Liver (tissue), 9 donors: Measurements from ENCODE around the gene CHCHD4. TPM values are rescaled to one million over a fixed set of nuclear protein-coding genes. Genes with fewer than 3 reads are reported as not detected.

Experiments
- DNase-seq: peaks from one replicate; pipeline ENCODE4 v3.0.0-alpha.2; 2017; ENCODE audit warnings: low spot score
- H3K27ac ChIP-seq, 2 donors: one replicate each; pipeline ENCODE4 v1.7.0; 2013; ENCODE audit warnings: inconsistent platforms in 2 of 2, low read length in 2 of 2, control low read depth in 1 of 2, low read depth in 1 of 2, mild to moderate bottlenecking in 1 of 2
- H3K27me3 ChIP-seq, 4 donors: one replicate each; pipeline versions ENCODE4 v1.6.1 to v1.7.0; 2013; ENCODE audit warnings: low read length in 3 of 4, inconsistent platforms in 1 of 4, mild to moderate bottlenecking in 1 of 4, moderate library complexity in 1 of 4; ENCODE audit not compliant: control insufficient read depth in 4 of 4, insufficient read depth in 4 of 4
- H3K36me3 ChIP-seq, 4 donors: one replicate each; pipeline versions ENCODE4 v1.6.1 to v1.7.0; 2013; ENCODE audit warnings: low read length in 3 of 4, mild to moderate bottlenecking in 3 of 4, low read depth in 1 of 4, moderate library complexity in 1 of 4; ENCODE audit not compliant: control insufficient read depth in 4 of 4, insufficient read depth in 3 of 4
- H3K4me1 ChIP-seq, 4 donors: one replicate each; pipeline versions ENCODE4 v1.6.1 to v1.7.0; 2013; ENCODE audit warnings: low read length in 3 of 4, mild to moderate bottlenecking in 3 of 4, moderate library complexity in 1 of 4; ENCODE audit not compliant: control insufficient read depth in 4 of 4, insufficient read depth in 4 of 4
- H3K4me3 ChIP-seq, 3 donors: one replicate each; pipeline versions ENCODE4 v1.6.1 to v1.7.0; 2013; ENCODE audit warnings: low read length in 3 of 3, control low read depth in 1 of 3, low read depth in 1 of 3, mild to moderate bottlenecking in 1 of 3
- H3K9ac ChIP-seq, 2 donors: one replicate each; pipeline ENCODE4 v1.7.0; 2013; ENCODE audit warnings: low read length in 2 of 2, mild to moderate bottlenecking in 2 of 2, moderate library complexity in 2 of 2, control low read depth in 1 of 2, low read depth in 1 of 2
- H3K9me3 ChIP-seq, 4 donors: one replicate each; pipeline versions ENCODE4 v1.6.1 to v1.7.0; 2013; ENCODE audit warnings: low read length in 3 of 4; ENCODE audit not compliant: control insufficient read depth in 4 of 4
- EGR1 ChIP-seq, 2 donors: IDR thresholded peaks; 2 replicates each; pipeline ENCODE4 v1.6.1; 2016 to 2018; ENCODE audit warnings: antibody characterized with exemption in 2 of 2, low read depth in 2 of 2
- FOXA1 ChIP-seq: IDR thresholded peaks from 2 replicates; pipeline ENCODE4 v1.6.1; 2016; ENCODE audit warnings: antibody characterized with exemption
- FOXA2 ChIP-seq: IDR thresholded peaks from 2 replicates; pipeline ENCODE4 v1.6.1; 2016; ENCODE audit warnings: antibody characterized with exemption
- GABPA ChIP-seq, 2 donors: IDR thresholded peaks in 1 of 2; conservative IDR thresholded peaks in 1 of 2; 2 replicates each; pipeline ENCODE4 v1.6.1; 2016; ENCODE audit warnings: antibody characterized with exemption in 2 of 2, mild to moderate bottlenecking in 1 of 2, moderate library complexity in 1 of 2
- HNF4A ChIP-seq, 2 donors: conservative IDR thresholded peaks; 2 replicates each; pipeline ENCODE4 v1.6.1; 2016; ENCODE audit warnings: antibody characterized with exemption in 2 of 2, mild to moderate bottlenecking in 2 of 2
- HNF4G ChIP-seq: IDR thresholded peaks from 2 replicates; pipeline ENCODE4 v1.6.1; 2016; ENCODE audit warnings: antibody characterized with exemption
- JUND ChIP-seq, 2 donors: IDR thresholded peaks; 2 replicates each; pipeline ENCODE4 v1.6.1; 2016; ENCODE audit warnings: antibody characterized with exemption in 2 of 2
- NR2F2 ChIP-seq: IDR thresholded peaks from 2 replicates; pipeline ENCODE4 v1.6.1; 2016; ENCODE audit warnings: antibody characterized with exemption
- RAD21 ChIP-seq, 2 donors: IDR thresholded peaks; 2 replicates each; pipeline ENCODE4 v1.6.1; 2016; ENCODE audit warnings: antibody characterized with exemption in 2 of 2, mild to moderate bottlenecking in 2 of 2
- SP1 ChIP-seq: IDR thresholded peaks from 2 replicates; pipeline ENCODE4 v1.6.1; 2018; ENCODE audit warnings: antibody characterized with exemption, mild to moderate bottlenecking
- TAF1 ChIP-seq: conservative IDR thresholded peaks from 2 replicates; pipeline ENCODE4 v1.6.1; 2016; ENCODE audit warnings: antibody characterized with exemption, mild to moderate bottlenecking
- YY1 ChIP-seq: IDR thresholded peaks from 2 replicates; pipeline ENCODE4 v1.6.1; 2016; ENCODE audit warnings: antibody characterized with exemption, mild to moderate bottlenecking
- WGBS: extraction: QIAGEN DNeasy Blood & Tissue Kit; methylation state at CpG from one replicate; pipeline ENCODE4 v1.1.7; 2013; 5-methylcytosine and 5-hydroxymethylcytosine counted together
- polyA plus RNA-seq, 2 donors: library from polyadenylated mRNA; stranded (reverse) in 1 of 2; unstranded in 1 of 2; fragments of 200-250 nt in 1 of 2; fragments of >200 nt in 1 of 2; fragmentation: Nextera tagmentation in 1 of 2; extraction: Ambion mirVana in 1 of 2; gene quantifications; one replicate each; pipeline versions ENCODE4 v1.2.1 to v1.2.3, GENCODE V29; 2013 to 2015
- total RNA-seq, 2 donors: library from RNA; depleted of rRNA; stranded (reverse); fragments of >200 nt; gene quantifications; one replicate each; pipeline ENCODE4 v1.2.3, GENCODE V29; 2014
- TF ChIP-seq, protein P1 (sequence below): IDR thresholded peaks from 2 replicates; pipeline ENCODE4 v1.6.1; 2016; ENCODE audit warnings: antibody characterized with exemption
- TF ChIP-seq, protein P2 (sequence below): fragments of 150-350 bp; IDR thresholded peaks from 2 replicates; pipeline ENCODE4 v1.5.1; 2017; ENCODE audit warnings: improper control_type of control experiment, low read depth, low read length; ENCODE audit not compliant: missing input control
- TF ChIP-seq, protein P3 (sequence below): IDR thresholded peaks from 2 replicates; pipeline ENCODE4 v1.6.1; 2016; ENCODE audit warnings: antibody characterized with exemption
- TF ChIP-seq, protein P4 (sequence below): IDR thresholded peaks from 2 replicates; pipeline ENCODE4 v1.6.1; 2016; ENCODE audit warnings: antibody characterized with exemption
- donor health status: healthy.
- donor health status: healthy.
- donor health status: healthy.
- donor health status: healthy.
- donor health status: healthy.

CHCHD4 gene
- total and polyA plus RNA-seq, 4 donors: 7.0 to 11.3 (median 9.5) TPM

DNA sequence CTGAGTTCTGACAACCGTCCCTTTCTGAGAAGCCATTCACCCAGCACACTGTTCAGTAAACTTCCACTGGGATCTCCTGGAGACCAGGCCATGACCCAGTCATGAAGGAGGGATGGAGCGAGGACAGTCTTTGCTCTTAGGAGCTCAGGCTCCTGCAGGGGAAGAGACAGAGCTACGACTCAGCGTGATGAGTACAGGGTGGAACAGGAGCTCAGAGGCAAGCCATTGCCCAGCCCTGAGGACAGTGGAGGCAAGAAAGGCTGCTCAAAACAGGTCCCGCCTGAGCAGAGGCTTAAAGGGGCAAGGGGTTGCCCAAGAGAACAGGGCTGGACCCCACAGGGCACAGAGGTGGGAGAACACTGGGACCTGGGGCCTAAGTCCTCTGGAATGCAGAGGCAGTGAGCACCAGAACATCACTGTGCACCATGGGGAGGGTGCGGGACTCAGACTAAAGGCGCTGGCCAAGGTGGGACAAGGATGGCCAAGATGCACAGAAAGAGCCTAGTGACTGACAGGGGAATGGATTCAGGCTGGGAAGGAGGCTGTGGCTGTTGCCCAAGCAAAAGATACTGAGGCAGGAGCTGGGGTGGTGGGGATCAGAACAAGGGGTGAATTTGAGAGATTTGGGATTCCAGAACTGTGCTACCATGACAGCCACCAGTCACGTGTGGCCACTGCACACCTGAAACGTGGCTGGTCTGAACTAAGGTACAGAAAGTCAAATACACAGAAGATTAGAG lies 26.0 kb upstream of the CHCHD4 start:
- 95% methylated on average over 9 of the region's 9 CpGs for WGBS
- Histone ChIP-seq H3K4me1 (peaks cover 0 to 6% (median 1%) of the 10 kb centered on the region in 4 donors), H3K27ac (no peak overlapping the region), H3K36me3 (peaks cover 3 to 53% (median 31%) of the 10 kb centered on the region in 4 donors), H3K9me3 (no peaks in the 10 kb centered on the region), H3K4me3 (no peak overlapping the region), H3K9ac (no peak overlapping the region), H3K27me3 (no peaks in the 10 kb centered on the region)
- TF ChIP-seq, protein P1, sequence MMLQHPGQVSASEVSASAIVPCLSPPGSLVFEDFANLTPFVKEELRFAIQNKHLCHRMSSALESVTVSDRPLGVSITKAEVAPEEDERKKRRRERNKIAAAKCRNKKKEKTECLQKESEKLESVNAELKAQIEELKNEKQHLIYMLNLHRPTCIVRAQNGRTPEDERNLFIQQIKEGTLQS: no peak
- TF ChIP-seq RAD21 (IDR thresholded peaks at IDR 0.05): no peak
- no peak for TF ChIP-seq HNF4A (conservative IDR thresholded peaks at IDR 0.05)
- TF ChIP-seq, protein P2, sequence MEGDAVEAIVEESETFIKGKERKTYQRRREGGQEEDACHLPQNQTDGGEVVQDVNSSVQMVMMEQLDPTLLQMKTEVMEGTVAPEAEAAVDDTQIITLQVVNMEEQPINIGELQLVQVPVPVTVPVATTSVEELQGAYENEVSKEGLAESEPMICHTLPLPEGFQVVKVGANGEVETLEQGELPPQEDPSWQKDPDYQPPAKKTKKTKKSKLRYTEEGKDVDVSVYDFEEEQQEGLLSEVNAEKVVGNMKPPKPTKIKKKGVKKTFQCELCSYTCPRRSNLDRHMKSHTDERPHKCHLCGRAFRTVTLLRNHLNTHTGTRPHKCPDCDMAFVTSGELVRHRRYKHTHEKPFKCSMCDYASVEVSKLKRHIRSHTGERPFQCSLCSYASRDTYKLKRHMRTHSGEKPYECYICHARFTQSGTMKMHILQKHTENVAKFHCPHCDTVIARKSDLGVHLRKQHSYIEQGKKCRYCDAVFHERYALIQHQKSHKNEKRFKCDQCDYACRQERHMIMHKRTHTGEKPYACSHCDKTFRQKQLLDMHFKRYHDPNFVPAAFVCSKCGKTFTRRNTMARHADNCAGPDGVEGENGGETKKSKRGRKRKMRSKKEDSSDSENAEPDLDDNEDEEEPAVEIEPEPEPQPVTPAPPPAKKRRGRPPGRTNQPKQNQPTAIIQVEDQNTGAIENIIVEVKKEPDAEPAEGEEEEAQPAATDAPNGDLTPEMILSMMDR: no peak
- TF ChIP-seq, protein P3, sequence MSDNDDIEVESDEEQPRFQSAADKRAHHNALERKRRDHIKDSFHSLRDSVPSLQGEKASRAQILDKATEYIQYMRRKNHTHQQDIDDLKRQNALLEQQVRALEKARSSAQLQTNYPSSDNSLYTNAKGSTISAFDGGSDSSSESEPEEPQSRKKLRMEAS: no peak
- TF ChIP-seq, protein P4, sequence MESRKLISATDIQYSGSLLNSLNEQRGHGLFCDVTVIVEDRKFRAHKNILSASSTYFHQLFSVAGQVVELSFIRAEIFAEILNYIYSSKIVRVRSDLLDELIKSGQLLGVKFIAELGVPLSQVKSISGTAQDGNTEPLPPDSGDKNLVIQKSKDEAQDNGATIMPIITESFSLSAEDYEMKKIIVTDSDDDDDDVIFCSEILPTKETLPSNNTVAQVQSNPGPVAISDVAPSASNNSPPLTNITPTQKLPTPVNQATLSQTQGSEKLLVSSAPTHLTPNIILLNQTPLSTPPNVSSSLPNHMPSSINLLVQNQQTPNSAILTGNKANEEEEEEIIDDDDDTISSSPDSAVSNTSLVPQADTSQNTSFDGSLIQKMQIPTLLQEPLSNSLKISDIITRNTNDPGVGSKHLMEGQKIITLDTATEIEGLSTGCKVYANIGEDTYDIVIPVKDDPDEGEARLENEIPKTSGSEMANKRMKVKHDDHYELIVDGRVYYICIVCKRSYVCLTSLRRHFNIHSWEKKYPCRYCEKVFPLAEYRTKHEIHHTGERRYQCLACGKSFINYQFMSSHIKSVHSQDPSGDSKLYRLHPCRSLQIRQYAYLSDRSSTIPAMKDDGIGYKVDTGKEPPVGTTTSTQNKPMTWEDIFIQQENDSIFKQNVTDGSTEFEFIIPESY: no peak
- TF ChIP-seq NR2F2: no peak
- TF ChIP-seq GABPA (IDR thresholded peaks at IDR 0.05 in 1 of 2, conservative IDR thresholded peaks at IDR 0.05 in 1 of 2): no peak
- no peak for TF ChIP-seq JUND (IDR thresholded peaks at IDR 0.05)
- no peak for TF ChIP-seq YY1
- no peak for TF ChIP-seq SP1
- no peak for TF ChIP-seq FOXA1
- TF ChIP-seq HNF4G: no peak
- no peak for TF ChIP-seq FOXA2
- TF ChIP-seq EGR1 (IDR thresholded peaks at IDR 0.05; ENCODE audit: low read depth in 2 of 2): no peak
- DNase-seq: peak; percentile 21

DNA sequence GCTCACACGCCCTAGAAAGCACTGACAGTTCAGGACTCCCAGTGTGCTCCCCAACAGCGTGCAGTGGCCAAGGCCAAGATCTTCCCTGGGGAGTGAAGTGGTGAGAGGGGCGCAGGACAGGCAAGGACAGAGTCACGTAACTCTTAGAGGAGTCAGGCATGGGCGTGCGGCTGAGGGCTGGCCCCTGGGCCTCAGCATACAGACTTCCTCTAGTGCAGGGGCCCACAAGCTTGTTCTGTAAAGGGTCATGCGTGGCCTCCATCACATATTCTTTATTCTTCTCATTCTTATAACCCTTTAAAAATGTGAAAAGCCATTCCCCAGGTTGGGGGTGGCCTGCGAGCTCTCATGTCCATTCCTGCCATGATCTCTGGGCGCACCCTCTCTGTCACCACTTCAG lies 25.4 kb upstream of the CHCHD4 start:
- H3K9me3 ChIP-seq: no peaks in the 10 kb centered on the region
- no peak overlapping the region for H3K9ac ChIP-seq
- DNase-seq: peak; percentile 25
- WGBS: 98% methylated on average over 9 of the region's 9 CpGs
- H3K36me3 ChIP-seq: peaks cover 3 to 55% (median 34%) of the 10 kb centered on the region in 4 donors
- H3K27ac ChIP-seq: no peak overlapping the region
- H3K4me1 ChIP-seq: peaks cover 0 to 11% (median 7%) of the 10 kb centered on the region in 4 donors
- no peak overlapping the region for H3K4me3 ChIP-seq
- no peak for TF ChIP-seq HNF4G
- no peak for TF ChIP-seq FOXA2
- TF ChIP-seq NR2F2: no peak
- no peak for TF ChIP-seq HNF4A (conservative IDR thresholded peaks at IDR 0.05)
- TF ChIP-seq SP1: no peak
- TF ChIP-seq, protein P3: no peak
- TF ChIP-seq EGR1 (IDR thresholded peaks at IDR 0.05; ENCODE audit: low read depth in 2 of 2): no peak
- TF ChIP-seq GABPA (IDR thresholded peaks at IDR 0.05 in 1 of 2, conservative IDR thresholded peaks at IDR 0.05 in 1 of 2): no peak
- TF ChIP-seq RAD21 (IDR thresholded peaks at IDR 0.05): no peak
- no peak for TF ChIP-seq YY1
- no peak for TF ChIP-seq FOXA1
- no peak for TF ChIP-seq TAF1
- TF ChIP-seq, protein P2: no peak
- TF ChIP-seq, protein P4: no peak
- TF ChIP-seq, protein P1: no peak
- no peak for TF ChIP-seq JUND (IDR thresholded peaks at IDR 0.05)
- H3K27me3 ChIP-seq: no peaks in the 10 kb centered on the region
